GM18858 (cell line): Measurements from ENCODE around the gene SYPL2.
A peak's percentile ranks its signal among the peaks of the same experiment; 100 is the strongest.

Experiments used
- ATAC-seq: cut with Tn5 transposase; IDR thresholded peaks from one replicate; pipeline ENCODE4 v1.9.1; 2021; ENCODE audit not compliant: unreplicated experiment

Gene SYPL2

GRCh38 chr1:109490934-109491302 lies 24.6 kb downstream of the SYPL2 start:
- no peak for ATAC-seq

GRCh38 chr1:109491372-109491771 lies 25.0 kb downstream of the SYPL2 start:
- no peak for ATAC-seq

GRCh38 chr1:109492779-109493178 lies 26.4 kb downstream of the SYPL2 start:
- ATAC-seq = no peak

- no peak for ATAC-seq
Observed at GRCh38 chr1:109493227-109493626, 26.9 kb downstream of the SYPL2 start.

GRCh38 chr1:109493805-109494539 lies 27.6 kb downstream of the SYPL2 start, which contains the start of gene CYB561D1:
TSS of gene CYB561D1 (plus strand) at chr1:109494094. CDS start at chr1:109494140, 46 bp downstream.
- peak; percentile 73 for ATAC-seq

GRCh38 chr1:109495738-109496137 lies 29.4 kb downstream of the SYPL2 start:
- no peak for ATAC-seq

- ATAC-seq = no peak
Observed at GRCh38 chr1:109497449-109498160, 31.3 kb downstream of the SYPL2 start.

GRCh38 chr1:109498161-109498801 lies 31.9 kb downstream of the SYPL2 start:
- ATAC-seq = no peak

- no peak for ATAC-seq
Observed at GRCh38 chr1:109499081-109499480, 32.7 kb downstream of the SYPL2 start.

- ATAC-seq = no peak
Observed at GRCh38 chr1:109499661-109500536, 33.6 kb downstream of the SYPL2 start.

GRCh38 chr1:109500941-109501381 lies 34.6 kb downstream of the SYPL2 start:
- no peak for ATAC-seq

- no peak for ATAC-seq
Observed at GRCh38 chr1:109501644-109502363, 35.5 kb downstream of the SYPL2 start.

- ATAC-seq = no peak
Observed at GRCh38 chr1:109502364-109502851, 36.1 kb downstream of the SYPL2 start.

- no peak for ATAC-seq
Observed at GRCh38 chr1:109503935-109504334, 37.6 kb downstream of the SYPL2 start.

- no peak for ATAC-seq
Observed at GRCh38 chr1:109504974-109505373, 38.6 kb downstream of the SYPL2 start.

GRCh38 chr1:109508001-109508872 lies 41.9 kb downstream of the SYPL2 start:
- ATAC-seq = no peak

- ATAC-seq = no peak
Observed at GRCh38 chr1:109508873-109509175, 42.5 kb downstream of the SYPL2 start.

- ATAC-seq = peak; percentile 42
Observed at GRCh38 chr1:109509176-109510134, 43.1 kb downstream of the SYPL2 start, which contains the start of gene AMIGO1. TSS of gene AMIGO1 (minus strand) at chr1:109509727. CDS start at chr1:109508912, 815 bp downstream.
